Activated naive CD4-positive, alpha-beta T cell treated with anti-CD3 and anti-CD28 coated beads, Interleukin-2, amount 10 ng/mL, durations not matched to agents 7 days and 5 days (primary cell): Measurements from ENCODE around the gene GUCD1.
"Not testable (repeated sequence)": the region's sequence is repeated elsewhere in the genome, so short reads cannot be mapped to it uniquely, and the experiment has no call there.

Experiments used
- CTCF ChIA-PET: fragments of 350-600 bp; sonication (Branson Sonifier 250); formaldehyde crosslinking; loops from one replicate; lab custom pipeline; 2021; ENCODE audit warnings: antibody characterized with exemption; lab: Charles Lee
- DNase-seq: peaks from one replicate; pipeline ENCODE4 v3.0.0-alpha.2; 2020
- H3K27ac Mint-ChIP-seq: one replicate; pipeline ENCODE4 v1.8.0; 2021; ENCODE audit warnings: mild to moderate bottlenecking, moderate library complexity, mixed read lengths
- H3K27me3 Mint-ChIP-seq: one replicate; pipeline ENCODE4 v1.8.0; 2021; ENCODE audit warnings: mild to moderate bottlenecking, mixed read lengths
- H3K36me3 Mint-ChIP-seq: one replicate; pipeline ENCODE4 v1.8.0; 2021; ENCODE audit warnings: mixed read lengths
- H3K4me1 Mint-ChIP-seq: one replicate; pipeline ENCODE4 v1.8.0; 2021; ENCODE audit warnings: mixed read lengths
- H3K4me3 Mint-ChIP-seq: one replicate; pipeline ENCODE4 v1.8.0; 2021; ENCODE audit warnings: mild to moderate bottlenecking, moderate library complexity, mixed read lengths
- H3K9me3 Mint-ChIP-seq: one replicate; pipeline ENCODE4 v1.8.0; 2021; ENCODE audit warnings: mixed read lengths

Gene GUCD1

DNA sequence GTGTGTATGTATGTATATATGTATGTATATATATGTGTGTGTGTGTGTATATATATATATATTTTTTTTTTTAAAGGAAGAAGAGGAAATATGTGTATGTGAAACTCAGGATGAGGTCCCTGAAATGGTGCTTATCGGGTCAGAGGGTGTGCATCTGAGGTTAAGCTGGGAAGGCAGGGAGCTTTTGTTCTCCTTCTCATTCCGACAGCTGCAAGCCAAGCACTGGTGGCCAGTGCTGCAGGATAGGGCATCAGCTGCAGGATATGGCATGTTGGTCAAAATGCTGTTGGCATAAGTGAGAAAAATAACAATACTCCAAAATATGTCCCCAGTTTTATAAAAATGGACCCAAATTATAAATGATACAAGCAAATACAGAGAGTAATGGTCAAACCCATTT lies 8.3 kb upstream of the GUCD1 start:
- no peak for DNase-seq
- no peak overlapping the region for H3K4me3 Mint-ChIP-seq
- CTCF ChIA-PET = no interaction called here
- no peaks in the 10 kb centered on the region for H3K27me3 Mint-ChIP-seq
- H3K9me3 Mint-ChIP-seq = no peaks in the 10 kb centered on the region
- H3K4me1 Mint-ChIP-seq = peaks cover 32% of the 10 kb centered on the region
- no peak overlapping the region for H3K27ac Mint-ChIP-seq
- peaks cover 25% of the 10 kb centered on the region for H3K36me3 Mint-ChIP-seq

DNA sequence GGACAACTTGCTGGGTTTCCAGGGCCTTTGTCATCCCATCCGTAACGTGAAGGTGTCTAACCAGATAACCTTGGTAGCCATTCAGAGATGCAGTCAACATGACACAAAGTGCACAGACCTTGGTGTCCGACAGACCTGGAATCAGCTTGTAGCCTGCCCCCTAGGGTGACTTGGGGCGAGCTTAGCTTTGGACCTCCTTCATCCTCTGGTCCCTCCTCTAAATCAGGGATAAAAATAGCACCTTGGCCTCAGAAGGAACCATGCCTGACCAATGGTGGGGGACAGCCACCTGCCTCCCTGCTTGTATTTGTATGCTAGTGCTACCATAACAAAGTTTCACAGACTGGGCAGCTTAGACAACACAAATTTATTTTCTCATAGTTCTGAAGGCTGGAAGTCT lies 4.5 kb upstream of the GUCD1 start:
- Mint-ChIP-seq H3K9me3 (no peaks in the 10 kb centered on the region), H3K27me3 (no peaks in the 10 kb centered on the region), H3K36me3 (peaks cover 39% of the 10 kb centered on the region), H3K4me3 (no peak overlapping the region), H3K4me1 (peaks cover 51% of the 10 kb centered on the region), H3K27ac (no peak overlapping the region)
- CTCF ChIA-PET = interaction anchor here (1.0 kb wide), 1 partner anchor 63 kb away, joined by 3 read pairs; no protein-coding TSS in a partner anchor
- DNase-seq = no peak

DNA sequence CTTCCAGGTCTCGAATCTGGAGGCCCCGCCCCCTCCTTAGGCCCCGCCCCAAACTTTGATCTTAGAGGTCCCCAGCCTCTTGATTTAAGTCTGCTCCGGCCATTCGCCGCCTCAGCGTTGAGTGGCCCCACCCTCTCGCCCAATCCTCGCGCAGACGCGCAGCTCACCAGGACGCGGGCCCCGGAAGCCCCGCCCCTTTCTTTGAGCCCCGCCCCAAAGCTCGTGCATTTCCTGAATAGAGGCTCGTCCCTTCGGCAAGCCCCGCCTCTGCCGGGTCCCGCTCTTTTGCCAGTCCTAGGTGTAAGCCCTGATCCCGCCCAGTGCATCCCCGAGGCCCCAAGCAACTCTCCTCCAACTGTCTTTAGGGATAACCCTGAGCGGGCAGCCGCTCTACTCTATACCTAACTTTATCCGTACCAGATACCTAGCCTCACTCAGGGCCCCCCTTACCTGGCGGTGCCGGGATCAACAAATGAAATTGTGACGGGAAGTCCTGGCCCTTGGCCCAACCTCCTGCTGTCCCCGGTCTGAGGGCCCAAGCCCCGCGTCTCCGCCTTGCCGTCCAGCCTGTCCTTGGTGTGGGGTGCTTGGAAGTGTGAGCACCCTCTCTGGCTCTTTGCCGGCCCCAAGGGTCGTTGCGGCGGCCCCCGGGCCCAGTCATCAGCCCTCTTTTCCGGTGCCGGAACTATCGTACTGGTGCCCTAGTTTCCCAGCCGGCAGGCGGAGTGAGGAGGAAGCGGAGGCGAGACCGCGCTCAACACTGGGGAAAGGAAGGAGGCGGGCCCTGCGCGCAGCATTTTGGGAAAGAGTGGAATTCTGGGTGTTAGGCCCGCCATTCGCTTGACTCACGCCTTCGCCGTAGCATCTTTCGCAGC lies 464 bp upstream of the GUCD1 start, which contains the start of gene SNRPD3:
Gene SNRPD3 (plus strand): TSS at position 835 of the 875 bp plus-strand sequence. CDS start 1,676 bp downstream, outside the sequence.
- H3K9me3 Mint-ChIP-seq = no peaks in the 10 kb centered on the region
- peaks cover 42% of the 10 kb centered on the region for H3K36me3 Mint-ChIP-seq
- H3K4me1 Mint-ChIP-seq = peaks cover 70% of the 10 kb centered on the region
- no peaks in the 10 kb centered on the region for H3K27me3 Mint-ChIP-seq
- CTCF ChIA-PET = no interaction called here
- DNase-seq = peak; percentile 100
- peak within 1 kb of the TSS; percentile 99 for H3K27ac Mint-ChIP-seq
- peak within 1 kb of the TSS; percentile 96 for H3K4me3 Mint-ChIP-seq

DNA sequence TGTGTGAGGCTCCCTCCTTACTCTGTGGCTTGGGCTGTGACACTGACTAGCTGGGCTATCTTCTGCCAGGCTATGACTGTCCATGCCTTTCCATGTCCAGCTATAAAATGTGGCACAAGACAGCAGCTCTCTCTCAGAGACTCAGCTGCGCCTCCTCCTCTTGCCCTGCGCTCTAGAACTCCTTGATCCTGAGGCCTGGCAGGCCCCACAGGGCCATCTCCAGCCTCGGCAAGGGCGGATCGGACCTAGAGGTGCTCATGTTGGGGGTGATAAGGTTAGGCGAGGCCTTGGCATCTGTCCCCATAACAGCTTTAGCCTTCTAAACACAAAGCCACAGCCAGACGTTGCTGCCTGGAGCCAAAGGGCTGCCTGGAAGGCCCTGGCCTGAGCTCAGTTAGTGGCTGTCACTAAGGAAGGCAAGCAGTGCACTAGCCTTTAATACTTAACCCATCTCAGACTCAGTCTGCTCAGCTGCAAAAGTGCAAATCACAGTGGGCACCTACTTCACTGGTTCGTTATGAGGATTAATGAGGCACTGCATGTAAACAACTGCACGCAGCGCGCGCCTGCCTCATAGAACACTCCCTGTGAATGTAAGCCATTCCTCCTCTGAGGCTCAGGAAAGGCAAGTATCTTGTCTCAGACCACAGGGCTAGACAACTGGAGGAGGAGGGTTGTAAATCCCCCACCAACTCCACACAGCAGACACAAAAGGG lies 1.2 kb downstream of the GUCD1 start:
- H3K9me3 Mint-ChIP-seq = no peaks in the 10 kb centered on the region
- CTCF ChIA-PET = interaction anchor here (1.6 kb wide), 1 partner anchor 28 kb away, joined by 4 read pairs; no protein-coding TSS in a partner anchor
- H3K36me3 Mint-ChIP-seq = peaks cover 36% of the 10 kb centered on the region
- DNase-seq = no peak
- peaks cover 65% of the 10 kb centered on the region for H3K4me1 Mint-ChIP-seq
- H3K27me3 Mint-ChIP-seq = no peaks in the 10 kb centered on the region
- peak overlapping the region; percentile 96 for H3K4me3 Mint-ChIP-seq
- H3K27ac Mint-ChIP-seq = peak overlapping the region; percentile 90

DNA sequence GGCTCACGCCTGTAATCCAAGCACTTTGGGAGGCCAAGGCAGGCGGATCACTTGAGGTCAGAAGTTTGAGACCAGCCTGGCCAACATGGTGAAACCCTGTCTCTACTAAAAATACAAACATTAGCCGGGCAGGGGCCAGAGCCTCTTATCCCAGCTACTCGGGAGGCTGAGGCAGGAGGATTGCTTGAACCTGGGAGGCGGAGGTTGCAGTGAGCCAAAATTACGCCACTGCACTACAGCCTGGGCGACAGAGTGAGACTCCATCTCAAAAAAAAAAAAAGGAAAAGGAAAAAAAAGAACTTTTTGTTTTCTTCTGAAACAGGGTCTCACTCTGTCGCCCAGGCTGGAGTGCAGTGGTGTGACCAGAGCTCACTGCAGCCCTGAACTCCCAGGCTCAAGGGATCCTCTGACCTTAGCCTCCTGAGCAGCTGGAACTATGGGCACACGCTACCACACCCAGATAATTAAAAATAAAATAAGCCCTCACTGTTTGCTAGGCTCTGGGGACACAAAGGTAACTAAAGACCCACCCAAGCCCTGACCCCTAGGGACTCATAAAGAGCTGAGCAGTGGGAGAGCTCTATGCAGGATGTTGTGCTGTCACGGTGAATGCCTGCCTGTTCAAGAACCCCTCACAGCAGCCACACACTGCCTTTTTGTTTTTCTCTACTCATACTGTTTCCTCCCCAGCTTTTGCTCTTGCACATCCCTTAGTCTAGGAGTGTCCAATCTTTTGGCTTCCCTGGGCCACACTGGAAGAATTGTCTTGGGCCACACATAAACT lies 2.2 kb downstream of the GUCD1 start:
- CTCF ChIA-PET = interaction anchor here (1.6 kb wide), 1 partner anchor 27 kb away, joined by 4 read pairs; no protein-coding TSS in a partner anchor
- Mint-ChIP-seq H3K4me3 (peak overlapping the region; percentile 96), H3K36me3 (peaks cover 33% of the 10 kb centered on the region), H3K4me1 (peaks cover 54% of the 10 kb centered on the region), H3K27ac (peak overlapping the region; percentile 29)
- DNase-seq, H3K9me3 Mint-ChIP-seq, H3K27me3 Mint-ChIP-seq: not testable (repeated sequence)

DNA sequence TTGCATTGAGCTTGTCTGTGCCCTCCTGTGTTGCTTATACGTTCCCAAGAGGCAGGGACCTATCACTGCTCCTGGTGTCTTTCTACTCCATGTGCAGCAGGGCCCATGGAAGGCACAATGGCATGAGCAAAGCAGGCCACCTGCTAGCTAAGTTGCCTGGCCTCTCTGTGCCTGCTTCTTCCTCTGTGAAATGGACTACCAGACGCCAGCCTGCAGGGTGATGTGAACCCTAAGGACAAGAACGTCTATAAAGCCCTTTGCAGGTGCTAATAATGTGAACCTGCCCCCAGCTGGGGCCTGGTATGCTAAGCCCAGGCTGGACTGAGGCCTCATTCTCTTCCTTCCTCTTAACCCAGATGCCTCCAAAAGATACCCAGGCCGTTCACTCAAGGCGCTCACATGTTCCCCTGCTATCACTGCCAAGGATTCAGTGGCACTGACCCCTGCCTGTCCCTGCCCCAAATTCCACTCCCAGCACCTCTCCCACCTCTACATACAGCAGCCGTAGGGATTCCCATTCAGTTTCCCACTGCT lies 4.0 kb downstream of the GUCD1 start:
- DNase-seq = no peak
- Mint-ChIP-seq H3K4me3 (no peak overlapping the region), H3K27ac (peak overlapping the region; percentile 21), H3K4me1 (peaks cover 38% of the 10 kb centered on the region), H3K27me3 (no peaks in the 10 kb centered on the region), H3K9me3 (no peaks in the 10 kb centered on the region), H3K36me3 (peaks cover 41% of the 10 kb centered on the region)
- CTCF ChIA-PET = no interaction called here

DNA sequence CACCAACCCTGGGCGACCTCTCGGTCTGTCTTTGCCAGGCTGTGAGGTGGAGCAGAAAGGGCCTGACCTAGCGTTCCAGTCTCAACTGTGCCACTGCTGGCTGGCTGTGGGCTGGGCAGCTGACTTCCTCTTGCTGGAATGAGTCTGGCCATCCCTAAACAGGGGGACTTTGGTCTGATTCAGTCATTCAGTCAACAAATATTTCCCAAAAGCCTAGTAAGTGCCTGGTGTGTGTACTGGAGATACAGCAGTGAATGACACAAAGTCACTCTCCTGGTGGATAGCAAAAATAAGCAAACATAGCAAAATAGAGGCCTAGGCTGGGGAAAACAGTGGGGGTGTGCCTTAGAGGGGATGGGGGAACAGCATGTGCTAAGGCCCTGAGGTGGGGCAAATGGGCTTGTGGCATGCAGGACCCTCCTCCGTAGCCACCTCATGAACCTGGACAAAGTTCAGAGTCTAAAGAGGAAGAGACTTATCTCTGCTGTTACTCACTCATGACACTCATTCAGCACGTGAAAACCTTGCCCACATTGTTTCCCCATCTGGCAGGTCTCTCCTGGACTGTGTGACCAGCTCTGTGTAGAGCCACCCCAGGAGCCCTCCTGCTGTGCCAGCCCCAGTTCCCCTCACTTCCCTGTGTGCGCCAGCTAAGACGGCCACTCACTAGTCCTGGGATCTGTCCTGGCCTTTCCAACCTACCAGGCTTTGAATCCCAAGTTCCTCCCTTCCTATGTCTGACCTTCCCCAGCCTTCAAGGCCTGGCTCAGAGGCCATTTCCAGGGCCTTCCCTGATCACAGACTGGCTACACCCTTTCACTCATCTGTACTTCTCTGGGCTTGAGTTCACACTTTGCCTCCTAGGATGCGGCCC lies 4.7 kb downstream of the GUCD1 start:
- Mint-ChIP-seq H3K27me3 (no peaks in the 10 kb centered on the region), H3K27ac (no peak overlapping the region), H3K36me3 (peaks cover 38% of the 10 kb centered on the region), H3K4me1 (peaks cover 36% of the 10 kb centered on the region), H3K9me3 (no peaks in the 10 kb centered on the region), H3K4me3 (no peak overlapping the region)
- CTCF ChIA-PET = no interaction called here
- no peak for DNase-seq

DNA sequence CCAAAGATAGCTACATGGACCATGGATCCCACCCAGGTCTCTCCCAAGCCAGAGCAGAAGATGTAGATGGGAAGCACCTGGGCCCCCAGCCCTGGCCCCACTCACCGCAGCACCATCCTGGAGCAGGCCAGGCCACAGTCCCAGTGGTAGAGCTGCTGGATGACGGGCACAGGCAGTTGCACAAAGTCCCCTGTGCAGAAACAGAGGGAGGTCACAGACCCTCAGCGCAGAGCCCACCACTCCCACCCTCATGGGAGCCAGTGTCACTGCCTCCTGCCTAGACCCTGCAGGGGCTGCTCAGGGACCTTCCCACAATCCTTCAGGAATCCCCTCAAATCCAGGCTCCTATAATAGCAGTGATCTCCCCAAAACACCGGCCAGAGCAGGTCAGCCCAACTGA lies 6.1 kb downstream of the GUCD1 start:
- Mint-ChIP-seq H3K4me3 (no peak overlapping the region), H3K4me1 (peaks cover 30% of the 10 kb centered on the region), H3K27me3 (no peaks in the 10 kb centered on the region), H3K36me3 (peaks cover 39% of the 10 kb centered on the region), H3K27ac (no peak overlapping the region), H3K9me3 (no peaks in the 10 kb centered on the region)
- DNase-seq = no peak
- CTCF ChIA-PET = interaction anchor here (0.6 kb wide), 1 partner anchor 184 kb away, joined by 3 read pairs; no protein-coding TSS in a partner anchor

DNA sequence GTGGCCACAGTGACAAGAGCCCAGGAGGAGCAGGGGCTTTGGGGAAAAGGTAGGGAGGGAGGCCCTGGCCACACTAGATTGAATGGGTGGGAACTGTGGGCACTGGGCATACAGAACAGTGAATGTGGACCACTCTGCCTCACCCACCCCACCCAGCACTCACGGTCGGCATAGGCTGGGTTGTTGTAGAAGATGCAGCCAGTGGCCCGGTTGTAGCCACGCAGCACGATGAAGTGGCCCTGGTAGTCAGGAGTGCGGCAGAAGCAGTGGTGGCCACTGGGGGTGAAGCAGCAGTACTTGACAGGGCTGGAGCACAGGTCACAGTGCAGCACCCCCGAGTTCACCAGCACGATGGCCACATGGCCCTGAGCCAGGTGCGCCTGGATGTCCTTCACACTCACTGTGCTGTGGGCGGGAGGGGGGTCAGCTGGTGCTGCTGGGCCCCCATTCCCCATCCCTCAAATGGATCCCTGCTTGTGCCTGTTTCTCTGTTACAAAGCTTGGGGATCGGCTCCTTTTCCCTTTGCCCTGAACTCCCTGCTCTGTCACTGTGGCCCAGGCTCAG lies 11.2 kb downstream of the GUCD1 start:
- no peaks in the 10 kb centered on the region for H3K4me1 Mint-ChIP-seq
- peak overlapping the region; percentile 52 for H3K27ac Mint-ChIP-seq
- H3K4me3 Mint-ChIP-seq = no peak overlapping the region
- DNase-seq = no peak
- CTCF ChIA-PET = interaction anchor here (0.9 kb wide), 1 partner anchor 13 kb away, joined by 3 read pairs; no protein-coding TSS in a partner anchor
- H3K27me3 Mint-ChIP-seq = no peaks in the 10 kb centered on the region
- peaks cover 51% of the 10 kb centered on the region for H3K36me3 Mint-ChIP-seq
- no peaks in the 10 kb centered on the region for H3K9me3 Mint-ChIP-seq

DNA sequence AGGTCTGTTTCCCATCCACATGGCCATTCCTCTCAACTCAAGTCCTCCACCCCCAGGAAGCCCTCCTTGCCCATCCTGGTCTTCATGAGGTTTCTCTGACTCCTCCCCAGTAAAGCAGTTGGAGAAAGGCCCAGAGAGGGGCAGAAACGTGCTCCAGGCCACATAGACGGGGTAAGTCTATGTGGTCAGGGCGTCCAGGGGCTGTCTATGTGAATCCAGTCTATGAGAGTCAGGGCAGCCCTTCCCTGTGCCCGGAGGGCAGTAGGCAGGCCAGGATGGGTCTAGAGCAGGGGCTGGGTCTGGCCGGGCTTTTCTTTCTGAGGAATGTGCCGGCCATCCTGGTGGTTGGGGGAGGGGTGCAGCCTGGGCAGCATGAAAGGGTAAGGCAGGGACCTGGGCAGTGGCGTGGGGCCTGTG lies 11.7 kb downstream of the GUCD1 start:
- H3K27me3 Mint-ChIP-seq = no peaks in the 10 kb centered on the region
- H3K4me1 Mint-ChIP-seq = no peaks in the 10 kb centered on the region
- H3K36me3 Mint-ChIP-seq = peaks cover 49% of the 10 kb centered on the region
- H3K9me3 Mint-ChIP-seq = no peaks in the 10 kb centered on the region
- H3K27ac Mint-ChIP-seq = peak overlapping the region; percentile 52
- no peak overlapping the region for H3K4me3 Mint-ChIP-seq
- DNase-seq = no peak
- CTCF ChIA-PET = no interaction called here

DNA sequence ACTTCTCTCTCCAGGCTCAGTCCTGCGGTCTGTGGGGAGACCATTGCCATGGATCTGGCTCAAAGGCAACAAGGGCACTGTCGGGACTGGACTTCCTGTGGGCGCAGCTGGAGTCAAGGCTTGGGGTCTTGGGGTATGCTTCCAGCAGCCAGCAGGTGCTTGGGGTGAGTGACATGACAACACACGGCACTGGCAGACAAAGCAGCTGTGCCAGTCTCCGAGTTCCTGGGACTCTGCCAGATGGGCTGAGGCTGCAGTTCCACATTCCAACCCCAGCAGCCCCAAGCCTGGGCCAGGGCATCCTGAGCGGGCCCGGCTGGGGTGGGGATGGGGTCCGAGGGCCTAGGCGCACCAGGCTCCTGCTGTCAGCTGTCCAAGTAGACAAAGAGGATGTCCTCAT lies 12.3 kb downstream of the GUCD1 start:
- Mint-ChIP-seq H3K27me3 (no peaks in the 10 kb centered on the region), H3K27ac (no peak overlapping the region), H3K4me3 (no peak overlapping the region), H3K9me3 (no peaks in the 10 kb centered on the region), H3K36me3 (peaks cover 43% of the 10 kb centered on the region), H3K4me1 (no peaks in the 10 kb centered on the region)
- DNase-seq = no peak
- CTCF ChIA-PET = no interaction called here

DNA sequence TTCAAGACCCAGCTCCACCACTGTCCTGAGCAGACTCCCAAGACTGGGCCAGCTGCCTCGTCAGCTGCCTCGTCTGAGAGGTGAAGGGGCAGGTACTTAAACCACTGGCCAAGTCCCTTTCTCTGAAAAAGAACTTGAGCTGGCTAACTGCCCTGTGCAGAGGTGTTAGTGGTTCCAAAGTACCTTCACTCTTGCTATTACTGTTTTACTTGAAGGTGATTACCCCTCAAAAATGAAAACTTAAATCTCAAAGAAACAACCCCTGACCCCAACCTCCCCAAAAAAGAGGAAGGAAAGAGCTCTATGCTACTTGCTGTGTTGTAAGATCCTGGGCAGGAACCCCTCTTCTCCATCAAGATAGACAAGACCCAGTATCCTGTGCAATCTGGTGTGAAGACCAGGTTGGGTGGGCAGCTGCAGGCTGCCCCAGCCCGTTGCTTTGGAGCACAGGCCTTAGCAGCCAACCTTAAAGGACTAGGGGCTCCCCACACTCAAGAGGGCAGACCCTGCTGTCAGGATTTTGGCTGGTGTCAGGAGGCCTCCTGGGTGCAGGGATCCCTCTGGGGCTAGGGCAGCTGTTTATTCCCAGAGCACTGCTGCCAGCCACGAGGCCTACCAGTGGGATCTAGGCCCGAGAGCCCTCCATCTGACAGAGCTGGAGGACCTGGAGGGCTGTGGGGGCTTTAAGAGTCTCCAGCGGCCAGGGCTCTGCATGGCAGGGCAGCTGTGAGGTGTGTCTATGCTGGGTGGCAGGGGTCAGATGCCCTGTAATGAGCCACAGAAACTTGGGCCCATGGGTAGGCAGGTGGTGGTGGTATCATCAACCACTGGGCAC lies 13.0 kb downstream of the GUCD1 start:
- H3K27me3 Mint-ChIP-seq = no peaks in the 10 kb centered on the region
- CTCF ChIA-PET = no interaction called here

More for the DNA sequence above, 13.0 kb downstream of the GUCD1 start:
- Mint-ChIP-seq H3K9me3 (no peaks in the 10 kb centered on the region), H3K36me3 (peaks cover 37% of the 10 kb centered on the region), H3K4me1 (no peaks in the 10 kb centered on the region), H3K27ac (no peak overlapping the region), H3K4me3 (no peak overlapping the region)
- DNase-seq = no peak
